ENCODE measurements around the gene WDR7.

DNA sequence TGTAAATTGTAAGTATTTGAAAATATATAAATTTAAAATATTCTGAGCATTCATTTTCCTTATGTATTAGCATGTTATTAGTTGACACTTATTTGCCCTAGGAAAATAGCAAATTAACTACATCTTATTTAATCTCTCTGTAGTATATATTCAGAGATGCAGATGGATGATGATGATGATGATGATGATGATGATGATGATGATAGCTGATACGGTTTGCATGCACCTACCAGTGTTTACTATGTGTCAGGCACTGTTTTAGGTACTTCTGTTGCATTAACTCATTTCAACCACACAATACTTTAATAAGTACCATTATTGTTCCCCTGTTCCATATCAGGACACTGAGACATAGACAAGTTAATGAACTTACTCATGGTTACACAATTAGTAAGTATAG lies 304.3 kb downstream of the WDR7 start:
- TF ChIP-seq, protein P1, sequence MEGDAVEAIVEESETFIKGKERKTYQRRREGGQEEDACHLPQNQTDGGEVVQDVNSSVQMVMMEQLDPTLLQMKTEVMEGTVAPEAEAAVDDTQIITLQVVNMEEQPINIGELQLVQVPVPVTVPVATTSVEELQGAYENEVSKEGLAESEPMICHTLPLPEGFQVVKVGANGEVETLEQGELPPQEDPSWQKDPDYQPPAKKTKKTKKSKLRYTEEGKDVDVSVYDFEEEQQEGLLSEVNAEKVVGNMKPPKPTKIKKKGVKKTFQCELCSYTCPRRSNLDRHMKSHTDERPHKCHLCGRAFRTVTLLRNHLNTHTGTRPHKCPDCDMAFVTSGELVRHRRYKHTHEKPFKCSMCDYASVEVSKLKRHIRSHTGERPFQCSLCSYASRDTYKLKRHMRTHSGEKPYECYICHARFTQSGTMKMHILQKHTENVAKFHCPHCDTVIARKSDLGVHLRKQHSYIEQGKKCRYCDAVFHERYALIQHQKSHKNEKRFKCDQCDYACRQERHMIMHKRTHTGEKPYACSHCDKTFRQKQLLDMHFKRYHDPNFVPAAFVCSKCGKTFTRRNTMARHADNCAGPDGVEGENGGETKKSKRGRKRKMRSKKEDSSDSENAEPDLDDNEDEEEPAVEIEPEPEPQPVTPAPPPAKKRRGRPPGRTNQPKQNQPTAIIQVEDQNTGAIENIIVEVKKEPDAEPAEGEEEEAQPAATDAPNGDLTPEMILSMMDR (IDR thresholded peaks at IDR 0.05): no peak
- no peak for TF ChIP-seq POLR2A (IDR thresholded peaks at IDR 0.05)
